Vagina (tissue), 2 donors: ENCODE data around the gene AKR1D1.

ENCODE experiments used
- CTCF ChIP-seq, 3 experiments: fragments of 450-650 bp in 2 of 3; fragments of 200-600 bp in 1 of 3; sonication (generic) in 1 of 3; IDR thresholded peaks; one replicate each; pipeline ENCODE4 v1.5.1; 2017 to 2019; ENCODE audit warnings: antibody characterized with exemption in 3 of 3, mild to moderate bottlenecking in 2 of 3, moderate library complexity in 2 of 3
- POLR2A ChIP-seq, 2 donors: fragments of 450-650 bp; IDR thresholded peaks; one replicate each; pipeline ENCODE4 v1.6.1; 2017; ENCODE audit warnings: antibody characterized with exemption in 2 of 2, mild to moderate bottlenecking in 2 of 2, moderate library complexity in 2 of 2
- POLR2AphosphoS5 ChIP-seq, 2 donors: sonication (generic); formaldehyde crosslinking; IDR thresholded peaks; one replicate each; pipeline ENCODE4 v1.9.0; 2017; ENCODE audit warnings: antibody characterized with exemption in 2 of 2, mild to moderate bottlenecking in 2 of 2, low read depth in 1 of 2; ENCODE audit not compliant: insufficient read depth in 1 of 2

- TF ChIP-seq CTCF (IDR thresholded peaks at IDR 0.05), result no peak
- no peak for TF ChIP-seq POLR2A (IDR thresholded peaks at IDR 0.05)
- TF ChIP-seq POLR2AphosphoS5 (IDR thresholded peaks at IDR 0.05; ENCODE audit: insufficient read depth in 1 of 2, low read depth in 1 of 2), result no peak
Measured at GRCh38 chr7:138127996-138128395, 51.7 kb downstream of the AKR1D1 start.
